Measurements from ENCODE around the gene CD19.
A peak's percentile ranks its signal among the peaks of the same experiment; 100 is the strongest.
"Not testable (repeated sequence)": the region's sequence is repeated elsewhere in the genome, so short reads cannot be mapped to it uniquely, and the experiment has no call there.

Gene CD19

GRCh38 chr16:28910086-28911031 is 21.4 kb upstream of the CD19 start:
- DNase-seq, result no peak

GRCh38 chr16:28912558-28912957 is 19.2 kb upstream of the CD19 start:
- no peak for DNase-seq

GRCh38 chr16:28913946-28914724 is 17.6 kb upstream of the CD19 start:
- DNase-seq, result no peak

- DNase-seq, result no peak
Observed at GRCh38 chr16:28915181-28915580, 16.6 kb upstream of the CD19 start.

- no peak for DNase-seq
Observed at GRCh38 chr16:28917095-28917494, 14.7 kb upstream of the CD19 start.

GRCh38 chr16:28918698-28919097 is 13.1 kb upstream of the CD19 start:
- DNase-seq, result no peak

GRCh38 chr16:28923231-28923587 is 8.6 kb upstream of the CD19 start:
- DNase-seq, result no peak

- DNase-seq, result no peak
Observed at GRCh38 chr16:28923652-28924398, 7.9 kb upstream of the CD19 start.

- no peak for DNase-seq
Observed at GRCh38 chr16:28924399-28924761, 7.4 kb upstream of the CD19 start.

- peak; percentile 98 for DNase-seq
Observed at GRCh38 chr16:28924762-28925385, 6.9 kb upstream of the CD19 start, which contains the start of gene RABEP2. Gene RABEP2 (minus strand): TSS chr16:28925238. CDS start chr16:28925163, 75 bp downstream.

- peak; percentile 92 for DNase-seq
Observed at GRCh38 chr16:28925386-28926228, 6.2 kb upstream of the CD19 start.

- not testable (repeated sequence) for DNase-seq
Observed at GRCh38 chr16:28926284-28926683, 5.5 kb upstream of the CD19 start.

GRCh38 chr16:28927815-28928214 is 4.0 kb upstream of the CD19 start:
- DNase-seq, result no peak

- no peak for DNase-seq
Observed at GRCh38 chr16:28930203-28930602, 1.6 kb upstream of the CD19 start.

GRCh38 chr16:28930652-28931051 is 1.1 kb upstream of the CD19 start:
- peak; percentile 56 for DNase-seq

GRCh38 chr16:28932339-28933141 is 769 bp downstream of the CD19 start:
- DNase-seq, result no peak

- DNase-seq, result no peak
Observed at GRCh38 chr16:28933171-28933570, 1.4 kb downstream of the CD19 start.

- no peak for DNase-seq
Observed at GRCh38 chr16:28935346-28935745, 3.6 kb downstream of the CD19 start.

- DNase-seq, result peak; percentile 70
Observed at GRCh38 chr16:28935924-28936783, 4.4 kb downstream of the CD19 start.

GRCh38 chr16:28936784-28937155 is 5.0 kb downstream of the CD19 start:
- no peak for DNase-seq
